ENCODE data around the gene PSMB1. TPM values are rescaled to one million over a fixed set of nuclear protein-coding genes. Genes with fewer than 3 reads are reported as not detected.

PSMB1 gene
- total RNA-seq (ENCODE audit: unreplicated experiment) = 165 TPM
- long read RNA-seq, transcript PSMB1-201 (6 exons, 928 nt) = major isoform, 189 of 196 reads
- long read RNA-seq, partial matches to known transcripts = 2 of 196 reads
- long read RNA-seq, other reads (novel, unspliced or antisense) = 4 of 196 reads

DNA sequence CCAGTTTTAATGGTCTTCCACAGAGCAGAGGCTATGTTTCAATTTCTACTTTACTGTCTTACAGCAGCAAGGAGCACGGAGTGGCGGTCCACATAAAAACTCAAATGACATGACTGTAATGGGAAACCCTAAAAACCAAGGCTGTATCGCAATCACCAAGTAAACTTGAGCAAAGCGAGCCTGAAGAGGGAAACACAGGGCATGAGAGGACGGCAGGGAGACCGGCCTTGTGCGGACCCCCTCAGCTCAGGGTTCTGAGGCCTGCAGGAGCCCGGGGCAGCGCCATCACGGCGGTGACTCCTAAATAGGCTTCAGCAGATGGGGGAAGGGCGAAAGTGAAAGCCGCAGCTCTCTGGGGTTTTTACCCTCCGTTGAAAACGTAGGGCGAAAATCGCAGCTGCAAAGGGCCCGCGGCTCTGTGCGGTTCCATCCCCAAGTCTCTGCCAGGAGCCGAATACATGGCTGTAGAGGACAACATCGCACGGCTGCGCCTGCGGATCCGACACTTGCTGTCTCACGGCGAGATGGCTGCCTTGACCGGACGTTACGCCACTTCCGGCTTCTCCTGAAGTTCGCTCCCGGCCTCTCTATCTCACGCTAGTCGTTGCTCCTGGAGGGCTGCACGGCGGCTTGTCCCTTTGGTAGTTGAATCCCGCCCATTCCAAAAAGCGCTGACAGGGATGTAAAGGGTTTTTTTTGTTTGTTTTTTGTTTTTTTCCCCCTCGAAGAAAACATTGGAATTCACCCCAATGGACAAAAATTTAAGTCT lies at the start of gene PSMB1:
Gene PSMB1, minus strand, starts transcription at position 543 of the 769 bp plus-strand sequence. Its CDS starts 65 bp downstream, at position 478.
- H3K4me1 Mint-ChIP-seq (ENCODE audit: unreplicated experiment) = peaks cover 7% of the 10 kb centered on the region
- H3K9me3 Mint-ChIP-seq (ENCODE audit: unreplicated experiment) = no peaks in the 10 kb centered on the region
- H3K36me3 Mint-ChIP-seq (ENCODE audit: low read depth, unreplicated experiment) = no peaks in the 10 kb centered on the region
- no peak within 1 kb of the TSS for H3K27ac Mint-ChIP-seq (ENCODE audit: unreplicated experiment)
- peak; percentile 86 for DNase-seq (ENCODE audit: low spot score)
- TF ChIP-seq, protein P1, sequence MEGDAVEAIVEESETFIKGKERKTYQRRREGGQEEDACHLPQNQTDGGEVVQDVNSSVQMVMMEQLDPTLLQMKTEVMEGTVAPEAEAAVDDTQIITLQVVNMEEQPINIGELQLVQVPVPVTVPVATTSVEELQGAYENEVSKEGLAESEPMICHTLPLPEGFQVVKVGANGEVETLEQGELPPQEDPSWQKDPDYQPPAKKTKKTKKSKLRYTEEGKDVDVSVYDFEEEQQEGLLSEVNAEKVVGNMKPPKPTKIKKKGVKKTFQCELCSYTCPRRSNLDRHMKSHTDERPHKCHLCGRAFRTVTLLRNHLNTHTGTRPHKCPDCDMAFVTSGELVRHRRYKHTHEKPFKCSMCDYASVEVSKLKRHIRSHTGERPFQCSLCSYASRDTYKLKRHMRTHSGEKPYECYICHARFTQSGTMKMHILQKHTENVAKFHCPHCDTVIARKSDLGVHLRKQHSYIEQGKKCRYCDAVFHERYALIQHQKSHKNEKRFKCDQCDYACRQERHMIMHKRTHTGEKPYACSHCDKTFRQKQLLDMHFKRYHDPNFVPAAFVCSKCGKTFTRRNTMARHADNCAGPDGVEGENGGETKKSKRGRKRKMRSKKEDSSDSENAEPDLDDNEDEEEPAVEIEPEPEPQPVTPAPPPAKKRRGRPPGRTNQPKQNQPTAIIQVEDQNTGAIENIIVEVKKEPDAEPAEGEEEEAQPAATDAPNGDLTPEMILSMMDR (IDR thresholded peaks at IDR 0.05; ENCODE audit: unreplicated experiment) = no peak
- no peaks in the 10 kb centered on the region for H3K27me3 Mint-ChIP-seq (ENCODE audit: unreplicated experiment)
- no peak within 1 kb of the TSS for H3K4me3 Mint-ChIP-seq (ENCODE audit: unreplicated experiment)

DNA sequence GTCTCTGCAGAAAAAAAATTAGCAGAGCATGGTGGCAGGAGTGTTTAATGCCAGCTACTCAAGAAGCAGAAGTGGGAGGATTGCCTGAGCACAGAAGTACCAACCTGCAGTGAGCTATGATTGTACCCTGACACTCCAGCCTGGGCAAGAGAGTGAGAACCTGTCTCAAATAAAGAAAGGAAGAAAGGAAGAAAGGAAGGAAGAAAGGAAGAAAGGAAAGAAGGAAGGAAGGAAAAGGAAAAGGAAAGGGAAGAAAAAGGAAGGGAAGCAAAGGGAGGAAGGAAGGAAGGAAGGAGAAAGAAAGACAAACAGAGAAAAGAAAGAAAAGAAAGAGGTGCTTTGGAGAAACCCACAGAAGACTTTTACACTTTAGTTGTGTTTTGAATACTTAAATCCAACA lies 44.2 kb upstream of the PSMB1 start:
- peaks cover 3% of the 10 kb centered on the region for H3K36me3 Mint-ChIP-seq (ENCODE audit: low read depth, unreplicated experiment)
- TF ChIP-seq, protein P1 (IDR thresholded peaks at IDR 0.05; ENCODE audit: unreplicated experiment) = no peak
- DNase-seq (ENCODE audit: low spot score) = no peak
- no peaks in the 10 kb centered on the region for H3K27me3 Mint-ChIP-seq (ENCODE audit: unreplicated experiment)
- H3K9me3 Mint-ChIP-seq (ENCODE audit: unreplicated experiment) = no peaks in the 10 kb centered on the region
- no peak overlapping the region for H3K4me3 Mint-ChIP-seq (ENCODE audit: unreplicated experiment)
- H3K27ac Mint-ChIP-seq (ENCODE audit: unreplicated experiment) = no peak overlapping the region
- H3K4me1 Mint-ChIP-seq (ENCODE audit: unreplicated experiment) = peaks cover 2% of the 10 kb centered on the region

DNA sequence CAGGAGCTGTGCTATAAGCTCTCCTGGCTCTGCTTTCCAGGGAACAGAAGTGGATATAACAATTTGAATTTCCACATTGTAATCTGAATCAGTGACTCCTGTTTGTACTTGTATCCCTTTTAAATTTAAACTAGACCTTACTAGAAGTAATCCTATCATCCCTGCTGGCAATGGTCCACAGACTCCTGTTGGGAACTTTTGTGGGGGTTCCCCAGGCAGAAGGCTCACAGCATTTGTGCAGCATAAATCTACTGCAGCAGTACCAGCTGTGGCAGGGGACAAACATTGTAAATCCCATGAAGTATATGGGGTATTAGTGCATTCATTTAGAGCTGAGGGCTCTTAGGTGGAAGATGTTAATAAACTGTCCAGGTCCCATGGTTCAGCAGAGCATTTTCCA lies 43.3 kb upstream of the PSMB1 start:
- Mint-ChIP-seq H3K36me3 (ENCODE audit: low read depth, unreplicated experiment) (peaks cover 3% of the 10 kb centered on the region), H3K9me3 (ENCODE audit: unreplicated experiment) (no peaks in the 10 kb centered on the region), H3K27me3 (ENCODE audit: unreplicated experiment) (no peaks in the 10 kb centered on the region), H3K4me1 (ENCODE audit: unreplicated experiment) (peaks cover 2% of the 10 kb centered on the region), H3K4me3 (ENCODE audit: unreplicated experiment) (no peak overlapping the region), H3K27ac (ENCODE audit: unreplicated experiment) (no peak overlapping the region)
- DNase-seq (ENCODE audit: low spot score) = no peak
- TF ChIP-seq, protein P1 (IDR thresholded peaks at IDR 0.05; ENCODE audit: unreplicated experiment) = no peak

DNA sequence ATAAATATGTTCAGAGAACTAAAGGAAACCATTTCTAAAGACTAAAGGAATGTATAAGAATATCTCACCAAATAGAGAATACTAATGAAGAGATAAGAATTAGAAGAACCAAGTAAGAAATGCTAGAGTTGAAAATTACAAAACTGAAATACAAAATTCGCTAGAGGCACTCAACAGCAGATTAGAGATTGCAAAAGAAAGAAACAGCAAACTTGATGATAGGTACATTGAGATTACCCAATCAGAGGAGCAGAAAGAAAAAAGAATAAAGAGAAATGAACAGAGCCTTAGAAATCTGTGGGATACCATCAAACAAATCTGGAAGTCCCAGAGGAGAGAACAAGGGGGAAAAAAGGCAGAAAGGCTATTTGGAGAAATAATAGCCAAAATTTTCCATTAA lies 37.6 kb upstream of the PSMB1 start:
- Mint-ChIP-seq H3K9me3 (ENCODE audit: unreplicated experiment) (peaks cover 10% of the 10 kb centered on the region), H3K27me3 (ENCODE audit: unreplicated experiment) (no peaks in the 10 kb centered on the region), H3K4me3 (ENCODE audit: unreplicated experiment) (no peak overlapping the region), H3K4me1 (ENCODE audit: unreplicated experiment) (no peaks in the 10 kb centered on the region), H3K36me3 (ENCODE audit: low read depth, unreplicated experiment) (peaks cover 9% of the 10 kb centered on the region), H3K27ac (ENCODE audit: unreplicated experiment) (no peak overlapping the region)
- DNase-seq (ENCODE audit: low spot score) = no peak
- TF ChIP-seq, protein P1 (IDR thresholded peaks at IDR 0.05; ENCODE audit: unreplicated experiment) = no peak

DNA sequence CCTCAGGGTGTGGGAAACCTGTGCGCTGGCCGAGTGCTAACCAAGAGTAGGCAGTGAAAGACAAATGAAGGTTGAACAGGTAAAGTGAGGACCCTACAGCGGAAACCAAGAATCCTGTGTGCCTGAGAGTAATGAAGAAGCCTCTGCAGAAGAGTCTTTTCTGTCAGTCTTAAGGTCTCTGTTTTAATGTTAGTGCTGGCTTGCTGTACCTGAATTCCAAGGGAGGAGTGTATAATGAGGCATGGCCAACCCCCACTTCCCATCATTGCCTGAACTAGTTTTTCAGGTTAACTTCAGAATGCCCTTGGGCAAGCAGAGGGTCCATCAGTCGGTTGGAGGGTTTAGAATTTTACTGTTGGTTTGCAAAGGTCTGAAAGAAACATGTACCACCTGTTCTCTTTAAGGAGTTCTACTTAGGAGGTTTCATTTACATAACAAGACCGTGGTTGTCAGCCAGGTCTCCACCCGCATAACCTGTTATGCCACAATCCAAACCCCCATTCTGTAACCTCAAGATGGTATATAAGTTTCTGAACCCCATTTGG lies 31.9 kb upstream of the PSMB1 start:
- peak overlapping the region; percentile 95 for H3K27ac Mint-ChIP-seq (ENCODE audit: unreplicated experiment)
- peaks cover 6% of the 10 kb centered on the region for H3K9me3 Mint-ChIP-seq (ENCODE audit: unreplicated experiment)
- TF ChIP-seq, protein P1 (IDR thresholded peaks at IDR 0.05; ENCODE audit: unreplicated experiment) = no peak
- no peak for DNase-seq (ENCODE audit: low spot score)
- peaks cover 21% of the 10 kb centered on the region for H3K4me1 Mint-ChIP-seq (ENCODE audit: unreplicated experiment)
- peaks cover 2% of the 10 kb centered on the region for H3K27me3 Mint-ChIP-seq (ENCODE audit: unreplicated experiment)
- H3K36me3 Mint-ChIP-seq (ENCODE audit: low read depth, unreplicated experiment) = peaks cover 24% of the 10 kb centered on the region
- peak overlapping the region; percentile 98 for H3K4me3 Mint-ChIP-seq (ENCODE audit: unreplicated experiment)

Data from endothelial cell (in vitro differentiated cells).